Cardiac fibroblast (primary cell): Measurements from ENCODE around the gene FASN.

Experiments used
- DNase-seq, 2 donors: peaks; one replicate each; pipeline versions ENCODE4 v3.0.0 to v3.0.0-alpha.2; 2010; ENCODE audit warnings: low read depth in 2 of 2
- H3K4me3 ChIP-seq, 2 donors: replicated peaks in 1 of 2; 1 replicate in 1 of 2; 2 replicates in 1 of 2; pipeline ENCODE4 v1.5.1; 2011; ENCODE audit warnings: low read depth in 2 of 2, low read length in 2 of 2, mild to moderate bottlenecking in 2 of 2, moderate library complexity in 1 of 2
- CTCF ChIP-seq: IDR thresholded peaks from one replicate; pipeline ENCODE4 v1.5.1; 2011; ENCODE audit warnings: low read depth, mild to moderate bottlenecking, low read length, inconsistent platforms

The FASN gene

GRCh38 chr17:82096709-82097183, 1.3 kb downstream of the FASN start:
- no peak for TF ChIP-seq CTCF
- H3K4me3 ChIP-seq = peak overlapping the region; percentile 72 to 77
- DNase-seq = no peak

- peak overlapping the region; percentile 72 to 77 for H3K4me3 ChIP-seq
- no peak for TF ChIP-seq CTCF
- no peak for DNase-seq
Measured at GRCh38 chr17:82095777-82096708, 2.0 kb downstream of the FASN start.

GRCh38 chr17:82094931-82095776, 2.9 kb downstream of the FASN start:
- no peak for DNase-seq
- no peak for TF ChIP-seq CTCF
- H3K4me3 ChIP-seq = peak overlapping the region in 1 of 2 donors; percentile 77

- no peak for DNase-seq
- no peak overlapping the region for H3K4me3 ChIP-seq
Measured at GRCh38 chr17:82092995-82093751, 4.9 kb downstream of the FASN start.

GRCh38 chr17:82092628-82092994, 5.4 kb downstream of the FASN start:
- no peak for DNase-seq

More at GRCh38 chr17:82092995-82093751, 4.9 kb downstream of the FASN start:
- no peak for TF ChIP-seq CTCF

More at GRCh38 chr17:82092628-82092994, 5.4 kb downstream of the FASN start:
- H3K4me3 ChIP-seq = no peak overlapping the region
- TF ChIP-seq CTCF = no peak
